NCI-H524 (cell line): ENCODE measurements around the gene NOPCHAP1.
A peak's percentile ranks its signal among the peaks of the same experiment; 100 is the strongest.

Source experiments
- DNase-seq, 2 experiments: peaks; one replicate each; lab custom pipeline; 2025; lab: John Stamatoyannopoulos, UW

Gene NOPCHAP1

DNA sequence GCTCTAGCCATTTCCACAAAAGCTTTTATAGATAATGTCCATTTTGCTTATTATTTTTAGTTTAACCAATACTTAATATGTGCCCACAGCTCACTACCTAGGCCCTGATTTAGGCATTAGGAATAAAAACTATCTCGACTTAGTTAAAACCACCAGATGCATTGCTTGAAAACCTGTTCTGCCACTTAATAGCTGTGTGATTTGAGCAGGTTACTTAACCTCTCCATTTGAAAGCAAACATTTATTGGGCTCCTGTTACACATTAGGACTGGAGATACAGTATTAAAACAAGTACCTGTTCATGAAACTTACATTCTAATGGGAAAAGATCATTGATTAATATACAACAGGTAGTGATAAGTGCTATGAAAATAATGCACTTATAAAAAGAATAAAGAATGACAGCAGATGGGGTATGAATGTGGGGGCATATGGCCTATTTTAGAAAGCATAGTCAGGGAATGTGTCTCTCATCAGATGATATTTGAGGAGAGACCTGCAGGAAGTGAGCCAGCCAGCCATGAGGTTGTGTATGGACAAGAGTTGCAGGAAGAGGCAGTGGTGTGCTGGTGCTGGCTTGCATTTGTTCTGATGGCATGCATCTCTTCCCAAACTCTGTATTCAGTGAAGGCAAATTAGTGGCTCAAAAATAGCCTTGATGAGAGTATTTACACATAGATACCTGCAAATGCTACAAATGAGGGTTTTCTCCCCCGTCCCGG is 34.3 kb downstream of the NOPCHAP1 start:
- peak in 1 of 2 experiments; percentile 68 for DNase-seq

DNA sequence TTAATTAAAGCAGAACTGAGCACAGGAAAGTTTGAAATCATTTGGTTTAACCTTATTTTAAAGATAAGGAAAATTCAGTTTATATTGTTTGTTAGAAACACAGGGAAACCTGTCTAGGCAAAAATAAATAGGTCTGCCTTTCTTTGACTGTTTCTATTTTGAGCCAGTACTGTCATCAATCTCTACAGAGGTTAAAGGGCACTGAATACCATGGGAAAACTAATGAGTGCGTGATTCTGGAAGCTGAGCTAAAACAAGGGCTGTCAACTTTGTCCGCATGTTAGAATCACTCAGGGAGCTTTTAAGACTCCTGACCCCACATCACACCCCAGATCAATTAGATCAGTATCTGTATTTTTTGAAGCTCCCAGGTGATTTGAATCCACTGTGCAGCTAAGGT is 38.8 kb downstream of the NOPCHAP1 start:
- no peak for DNase-seq

GRCh38 chr12:105025890-105026289 is 39.8 kb downstream of the NOPCHAP1 start:
- no peak for DNase-seq

GRCh38 chr12:105026411-105026810 is 40.3 kb downstream of the NOPCHAP1 start:
- no peak for DNase-seq

DNA sequence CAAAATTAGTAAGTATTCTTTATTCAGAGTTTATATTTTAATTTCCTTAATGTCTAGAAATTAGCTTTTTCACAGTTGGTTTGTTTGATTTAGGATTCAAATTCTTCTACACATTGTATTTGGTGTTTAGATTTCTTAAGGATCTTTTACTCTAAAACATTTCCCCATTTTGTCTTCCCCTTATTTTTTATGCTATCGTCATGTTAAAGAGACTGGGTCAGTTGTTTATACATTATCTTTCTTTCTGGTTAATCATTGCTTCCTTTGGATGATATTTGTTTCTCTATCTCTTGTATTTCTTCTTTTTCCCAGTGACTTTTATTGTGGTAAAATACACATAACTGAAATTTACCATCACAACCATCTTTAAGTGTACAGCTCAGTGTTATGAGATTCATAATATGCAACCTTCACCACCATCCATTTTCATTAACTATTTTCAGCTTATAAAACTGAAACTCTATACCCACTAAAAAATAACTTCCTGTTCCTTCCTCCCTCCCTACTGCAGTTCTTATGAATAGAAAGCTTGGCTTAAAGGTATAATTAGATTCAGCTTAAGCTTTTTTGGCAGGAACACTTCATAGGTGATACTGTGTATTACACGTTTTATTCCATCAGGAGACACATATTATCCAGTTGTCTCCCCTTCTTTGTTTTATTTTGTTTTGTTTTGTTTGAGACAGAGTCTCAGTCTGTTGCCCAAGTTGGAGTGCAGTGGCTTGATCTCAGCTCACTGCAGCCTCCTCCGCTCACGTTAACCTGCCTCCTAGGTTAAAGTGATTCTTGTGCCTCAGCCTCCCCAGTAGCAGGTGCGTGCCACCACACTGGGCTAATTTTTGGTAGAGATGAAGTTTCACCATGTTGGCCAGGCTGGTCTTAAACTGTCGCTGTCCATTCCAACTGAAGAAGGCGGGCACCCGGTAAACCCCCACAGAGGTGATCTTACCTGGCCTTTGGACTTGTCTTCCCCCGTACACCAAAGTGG is 45.0 kb downstream of the NOPCHAP1 start:
- DNase-seq: peak in 1 of 2 experiments; percentile 2

DNA sequence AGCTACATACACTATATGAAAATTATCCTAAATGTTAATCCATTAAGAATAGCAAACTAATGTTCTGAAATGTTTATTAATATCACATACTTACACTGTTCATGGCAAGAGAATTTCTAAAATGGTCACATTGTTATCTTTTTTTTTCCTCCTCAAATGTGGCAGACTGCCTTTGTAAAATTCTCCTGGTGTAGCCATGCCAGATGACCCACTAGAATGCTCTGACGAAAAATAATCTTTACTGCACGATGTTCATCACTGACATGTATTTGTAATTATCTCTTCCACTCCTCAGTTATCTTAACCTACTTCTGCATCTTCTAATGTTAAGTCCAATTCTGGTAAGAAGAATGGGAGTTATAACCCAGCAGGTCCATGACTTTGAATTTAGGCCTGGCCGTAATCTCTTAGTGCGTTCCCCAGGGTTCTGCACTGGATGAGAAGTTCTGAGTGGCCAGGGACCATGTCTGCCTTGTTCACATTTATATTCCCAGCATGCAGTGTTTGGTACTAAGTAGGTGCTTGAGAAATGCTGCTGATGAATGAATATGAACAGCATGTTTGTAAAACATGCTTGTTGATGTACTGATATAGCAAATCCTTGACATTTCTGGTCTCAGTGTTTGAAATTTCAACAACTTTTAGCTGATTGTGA is 46.7 kb downstream of the NOPCHAP1 start:
- DNase-seq: no peak

- DNase-seq: no peak
Observed at GRCh38 chr12:105033851-105034250, 47.7 kb downstream of the NOPCHAP1 start.
